HCT116 (cell line): Measurements from ENCODE around the gene SLC12A8. TPM values are rescaled to one million over a fixed set of nuclear protein-coding genes. Genes with fewer than 3 reads are reported as not detected.

ENCODE experiments used
- ATAC-seq: fragments of 200-7000 bp; cut with Tn5 transposase; 2 replicates; pipeline ENCODE4 v1.9.1; 2020; ENCODE audit warnings: mild to moderate bottlenecking, moderate library complexity
- BruUV-seq: library from RNA; stranded (reverse); fragments of 400-500 nt; replicated peaks from 2 replicates; lab custom pipeline; 2021; lab: Mats Ljungman, UMichigan
- CTCF ChIA-PET: fragments of 300-600 bp; sonication (Branson Sonifier 250); formaldehyde crosslinking; loops from one replicate; lab custom pipeline; 2021; ENCODE audit warnings: antibody characterized with exemption; lab: Charles Lee
- POLR2A ChIA-PET: fragments of 300-600, 350-600 bp; sonication (Branson Sonifier 250); formaldehyde crosslinking; loops from one replicate; lab custom pipeline; 2021; ENCODE audit warnings: antibody characterized with exemption; lab: Charles Lee
- RAD21 ChIA-PET, 2 experiments: fragments of 300-600 bp; sonication (Branson Sonifier 250); formaldehyde crosslinking; loops; one replicate each; lab custom pipeline; 2023; ENCODE audit warnings: low total read pairs in 2 of 2; ENCODE audit not compliant: uncharacterized antibody in 2 of 2, unreplicated experiment in 2 of 2, low non-redundant PET in 1 of 2; lab: Charles Lee
- DNase-seq: peaks from one replicate; pipeline ENCODE4 v3.0.0-alpha.2; 2010; ENCODE audit warnings: low read depth, low spot score
- H2AFZ ChIP-seq: fragments of 200-600 bp; shearing (Covaris generic), sonication (generic); 2 replicates; pipeline ENCODE4 v1.6.1; 2017; ENCODE audit warnings: low read depth, mixed run types, mixed read lengths, antibody characterized with exemption, low read length; ENCODE audit not compliant: poor library complexity, severe bottlenecking
- H3K27ac ChIP-seq: 2 replicates; pipeline ENCODE4 v1.5.1; 2012; ENCODE audit warnings: low read depth, low read length
- H3K27me3 ChIP-seq: fragments of 200-600 bp; sonication (generic); 2 replicates; pipeline ENCODE4 v1.6.1; 2016; ENCODE audit warnings: mixed run types, low read length, mixed read lengths; ENCODE audit not compliant: insufficient read depth
- H3K36me3 ChIP-seq, 2 experiments: fragments of 200-500 bp in 1 of 2; fragments of 200-600 bp in 1 of 2; sonication (Bioruptor generic) in 1 of 2; sonication (generic) in 1 of 2; 2 replicates each; pipeline versions ENCODE4 v1.5.1 to v1.6.1; 2014 to 2016; ENCODE audit warnings: low read length in 2 of 2, inconsistent platforms in 1 of 2, mixed read lengths in 1 of 2, mixed run types in 1 of 2; ENCODE audit not compliant: insufficient read depth in 2 of 2, control insufficient read depth in 1 of 2
- H3K4me1 ChIP-seq, 2 experiments: fragments of 200-600 bp in 1 of 2; sonication (generic) in 1 of 2; 2 replicates each; pipeline versions ENCODE4 v1.5.1 to v1.6.1; 2012 to 2017; ENCODE audit warnings: low read length in 2 of 2, inconsistent platforms in 1 of 2, mild to moderate bottlenecking in 1 of 2, mixed read lengths in 1 of 2, mixed run types in 1 of 2, moderate library complexity in 1 of 2; ENCODE audit not compliant: insufficient read depth in 2 of 2, control insufficient read depth in 1 of 2
- H3K4me2 ChIP-seq: fragments of 200-600 bp; sonication (generic); 2 replicates; pipeline ENCODE4 v1.6.1; 2017; ENCODE audit warnings: mixed run types, low read length, mixed read lengths
- H3K4me3 ChIP-seq, 2 experiments: fragments of 200-600 bp in 1 of 2; sonication (generic) in 1 of 2; replicated peaks in 1 of 2; 2 replicates each; pipeline ENCODE4 v1.5.1; 2011 to 2016; ENCODE audit warnings: low read length in 2 of 2, control low read depth in 1 of 2, low read depth in 1 of 2, mild to moderate bottlenecking in 1 of 2, mixed read lengths in 1 of 2, mixed run types in 1 of 2
- H3K79me2 ChIP-seq: fragments of 200-600 bp; sonication (generic); 2 replicates; pipeline ENCODE4 v1.6.1; 2017; ENCODE audit warnings: mild to moderate bottlenecking, mixed run types, low read length, moderate library complexity, mixed read lengths; ENCODE audit not compliant: insufficient read depth
- H3K9ac ChIP-seq: fragments of 200-600 bp; sonication (generic); 2 replicates; pipeline ENCODE4 v1.6.1; 2016; ENCODE audit warnings: low read length, mixed read lengths
- H3K9me2 ChIP-seq: fragments of 200-600 bp; sonication (generic), shearing (Covaris generic); 2 replicates; pipeline ENCODE4 v1.6.1; 2017; ENCODE audit warnings: mixed run types, mild to moderate bottlenecking, moderate library complexity; ENCODE audit not compliant: insufficient read depth
- H3K9me3 ChIP-seq, 2 experiments: fragments of 200-500 bp in 1 of 2; fragments of 200-600 bp in 1 of 2; sonication (Bioruptor generic) in 1 of 2; sonication (generic) in 1 of 2; 2 replicates each; pipeline ENCODE4 v1.6.1; 2014 to 2017; ENCODE audit warnings: low read length in 2 of 2, mixed read lengths in 2 of 2, inconsistent platforms in 1 of 2, low read depth in 1 of 2, mild to moderate bottlenecking in 1 of 2, mixed run types in 1 of 2, moderate library complexity in 1 of 2; ENCODE audit not compliant: control insufficient read depth in 1 of 2, insufficient read depth in 1 of 2
- H4K20me1 ChIP-seq: fragments of 200-600 bp; sonication (generic), shearing (Covaris generic); 2 replicates; pipeline ENCODE4 v1.6.1; 2017; ENCODE audit warnings: mixed run types, mild to moderate bottlenecking, moderate library complexity; ENCODE audit not compliant: insufficient read depth
- CEBPB ChIP-seq: IDR thresholded peaks from 2 replicates; pipeline ENCODE4 v1.6.1; 2012; ENCODE audit warnings: low read depth
- EZH2 ChIP-seq: fragments of 200-600 bp; sonication (generic); IDR thresholded peaks from 2 replicates; pipeline ENCODE4 v1.6.1; 2017; ENCODE audit warnings: antibody characterized with exemption, mixed run types
- EZH2phosphoT487 ChIP-seq: fragments of 200-600 bp; IDR thresholded peaks from 2 replicates; pipeline ENCODE4 v1.6.1; 2018; ENCODE audit warnings: antibody characterized with exemption, borderline replicate concordance
- FOSL1 ChIP-seq: IDR thresholded peaks from 2 replicates; pipeline ENCODE4 v1.6.1; 2012; ENCODE audit warnings: low read depth
- JUND ChIP-seq: IDR thresholded peaks from 2 replicates; pipeline ENCODE4 v1.6.1; 2012
- POLR2AphosphoS5 ChIP-seq: IDR thresholded peaks from 2 replicates; pipeline ENCODE4 v1.6.1; 2011; ENCODE audit warnings: mild to moderate bottlenecking, low read depth, low read length, moderate library complexity
- RAD21 ChIP-seq: IDR thresholded peaks from 2 replicates; pipeline ENCODE4 v1.6.1; 2012; ENCODE audit warnings: low read depth, mild to moderate bottlenecking
- SIN3A ChIP-seq: IDR thresholded peaks from 2 replicates; pipeline ENCODE4 v1.6.1; 2012; ENCODE audit warnings: low read depth
- SP1 ChIP-seq: IDR thresholded peaks from 2 replicates; pipeline ENCODE4 v1.6.1; 2012; ENCODE audit warnings: low read depth
- TCF7L2 ChIP-seq: IDR thresholded peaks from 2 replicates; pipeline ENCODE4 v1.7.0; 2011; ENCODE audit warnings: borderline replicate concordance, inconsistent platforms; ENCODE audit not compliant: insufficient read depth, insufficient read length; ENCODE audit errors: extremely low read depth
- ZNF274 ChIP-seq: fragments of 200-500 bp; sonication (Bioruptor generic); IDR thresholded peaks from 2 replicates; pipeline ENCODE4 v1.6.1; 2014; ENCODE audit warnings: mild to moderate bottlenecking, low read depth, low read length, inconsistent platforms
- intact Hi-C: fragments of 100-400 bp; cut with micrococcal nuclease; formaldehyde crosslinking; loops from 2 replicates; pipeline ENCODE4 v1.10.0; 2022
- total RNA-seq: library from RNA; stranded (reverse); gene quantifications from one replicate; pipeline ENCODE4 v1.2.1, GENCODE V29; 2021; ENCODE audit not compliant: unreplicated experiment
- TF ChIP-seq, protein P1 (sequence below), 3 experiments: fragments of 200-600 bp in 1 of 3; sonication (generic) in 1 of 3; IDR thresholded peaks in 2 of 3; conservative IDR thresholded peaks in 1 of 3; 2 replicates each; pipeline ENCODE4 v1.5.1; 2012 to 2017; ENCODE audit warnings: low read depth in 2 of 3, low read length in 2 of 3, antibody characterized with exemption in 1 of 3, borderline replicate concordance in 1 of 3, control low read depth in 1 of 3, mild to moderate bottlenecking in 1 of 3, mixed read lengths in 1 of 3, mixed run types in 1 of 3, moderate library complexity in 1 of 3; ENCODE audit not compliant: insufficient read depth in 1 of 3
- TF ChIP-seq, protein P2 (sequence below): IDR thresholded peaks from 2 replicates; pipeline ENCODE4 v1.6.1; 2012
- TF ChIP-seq, protein P3 (sequence below): IDR thresholded peaks from 2 replicates; pipeline ENCODE4 v1.6.1; 2012; ENCODE audit warnings: low read depth

The SLC12A8 gene
- total RNA-seq, 1 experiment from 2014 or later = 19.9 TPM

DNA sequence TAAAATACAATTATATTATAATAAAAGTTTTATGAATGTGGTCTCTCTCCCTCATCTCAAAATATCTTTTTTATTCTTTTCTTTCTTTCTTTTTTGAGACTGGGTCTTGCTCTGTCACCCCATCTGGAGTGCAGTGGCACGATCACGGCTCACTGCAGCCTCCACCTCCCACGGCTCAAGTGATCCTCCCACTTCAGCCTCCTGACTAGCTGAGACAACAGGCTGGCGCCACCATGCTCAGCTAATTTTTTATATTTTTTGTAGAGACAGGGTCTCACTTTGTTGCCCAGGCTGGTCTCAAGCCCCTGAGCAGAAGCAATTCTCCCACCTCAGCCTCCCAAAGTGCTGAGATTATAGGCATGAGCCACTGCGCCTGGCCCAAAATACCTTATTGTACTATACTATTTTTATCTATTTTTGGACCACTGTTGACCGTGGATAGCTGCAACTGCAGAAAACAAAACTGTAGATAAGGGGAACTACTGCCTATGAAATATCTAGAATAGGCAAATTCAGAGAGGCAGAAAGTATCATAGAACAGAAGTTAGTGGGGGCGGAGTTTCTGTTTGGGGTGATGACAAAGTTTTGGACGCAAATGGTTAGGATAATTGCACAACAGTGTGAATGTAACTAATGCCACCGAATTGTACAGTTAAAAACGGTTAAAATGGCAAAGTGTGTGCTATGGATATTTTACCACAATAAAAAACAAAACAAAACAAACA lies 66.6 kb downstream of the SLC12A8 start (continued):
- TF ChIP-seq SP1 = no peak
- TF ChIP-seq, protein P1, sequence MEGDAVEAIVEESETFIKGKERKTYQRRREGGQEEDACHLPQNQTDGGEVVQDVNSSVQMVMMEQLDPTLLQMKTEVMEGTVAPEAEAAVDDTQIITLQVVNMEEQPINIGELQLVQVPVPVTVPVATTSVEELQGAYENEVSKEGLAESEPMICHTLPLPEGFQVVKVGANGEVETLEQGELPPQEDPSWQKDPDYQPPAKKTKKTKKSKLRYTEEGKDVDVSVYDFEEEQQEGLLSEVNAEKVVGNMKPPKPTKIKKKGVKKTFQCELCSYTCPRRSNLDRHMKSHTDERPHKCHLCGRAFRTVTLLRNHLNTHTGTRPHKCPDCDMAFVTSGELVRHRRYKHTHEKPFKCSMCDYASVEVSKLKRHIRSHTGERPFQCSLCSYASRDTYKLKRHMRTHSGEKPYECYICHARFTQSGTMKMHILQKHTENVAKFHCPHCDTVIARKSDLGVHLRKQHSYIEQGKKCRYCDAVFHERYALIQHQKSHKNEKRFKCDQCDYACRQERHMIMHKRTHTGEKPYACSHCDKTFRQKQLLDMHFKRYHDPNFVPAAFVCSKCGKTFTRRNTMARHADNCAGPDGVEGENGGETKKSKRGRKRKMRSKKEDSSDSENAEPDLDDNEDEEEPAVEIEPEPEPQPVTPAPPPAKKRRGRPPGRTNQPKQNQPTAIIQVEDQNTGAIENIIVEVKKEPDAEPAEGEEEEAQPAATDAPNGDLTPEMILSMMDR (IDR thresholded peaks at IDR 0.05 in 2 of 3, conservative IDR thresholded peaks at IDR 0.05 in 1 of 3; ENCODE audit: borderline replicate concordance in 1 of 3, insufficient read depth in 1 of 3, low read depth in 2 of 3, low read length in 2 of 3) = no peak
- no peak for TF ChIP-seq CEBPB
- TF ChIP-seq, all 23 proteins: peak for 0

GRCh38 chr3:125144653-125145314 lies 67.8 kb downstream of the SLC12A8 start:
- Histone ChIP-seq H3K4me3 (no peak overlapping the region), H3K4me2 (no peak overlapping the region), H3K36me3 (no peaks in the 10 kb centered on the region), H3K9me2 (no peaks in the 10 kb centered on the region), H2AFZ (no peak overlapping the region), H4K20me1 (no peaks in the 10 kb centered on the region), H3K27me3 (no peaks in the 10 kb centered on the region), H3K27ac (no peak overlapping the region), H3K9ac (no peak overlapping the region), H3K4me1 (peaks cover 0 to 5% of the 10 kb centered on the region in 2 experiments; a peak in 1 of 4 replicates), H3K79me2 (no peaks in the 10 kb centered on the region), H3K9me3 (no peaks in the 10 kb centered on the region)
- TF ChIP-seq, protein P2, sequence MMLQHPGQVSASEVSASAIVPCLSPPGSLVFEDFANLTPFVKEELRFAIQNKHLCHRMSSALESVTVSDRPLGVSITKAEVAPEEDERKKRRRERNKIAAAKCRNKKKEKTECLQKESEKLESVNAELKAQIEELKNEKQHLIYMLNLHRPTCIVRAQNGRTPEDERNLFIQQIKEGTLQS = no peak
- TF ChIP-seq POLR2AphosphoS5 = no peak
- TF ChIP-seq FOSL1 = no peak
- no peak for TF ChIP-seq SIN3A
- TF ChIP-seq, protein P3, sequence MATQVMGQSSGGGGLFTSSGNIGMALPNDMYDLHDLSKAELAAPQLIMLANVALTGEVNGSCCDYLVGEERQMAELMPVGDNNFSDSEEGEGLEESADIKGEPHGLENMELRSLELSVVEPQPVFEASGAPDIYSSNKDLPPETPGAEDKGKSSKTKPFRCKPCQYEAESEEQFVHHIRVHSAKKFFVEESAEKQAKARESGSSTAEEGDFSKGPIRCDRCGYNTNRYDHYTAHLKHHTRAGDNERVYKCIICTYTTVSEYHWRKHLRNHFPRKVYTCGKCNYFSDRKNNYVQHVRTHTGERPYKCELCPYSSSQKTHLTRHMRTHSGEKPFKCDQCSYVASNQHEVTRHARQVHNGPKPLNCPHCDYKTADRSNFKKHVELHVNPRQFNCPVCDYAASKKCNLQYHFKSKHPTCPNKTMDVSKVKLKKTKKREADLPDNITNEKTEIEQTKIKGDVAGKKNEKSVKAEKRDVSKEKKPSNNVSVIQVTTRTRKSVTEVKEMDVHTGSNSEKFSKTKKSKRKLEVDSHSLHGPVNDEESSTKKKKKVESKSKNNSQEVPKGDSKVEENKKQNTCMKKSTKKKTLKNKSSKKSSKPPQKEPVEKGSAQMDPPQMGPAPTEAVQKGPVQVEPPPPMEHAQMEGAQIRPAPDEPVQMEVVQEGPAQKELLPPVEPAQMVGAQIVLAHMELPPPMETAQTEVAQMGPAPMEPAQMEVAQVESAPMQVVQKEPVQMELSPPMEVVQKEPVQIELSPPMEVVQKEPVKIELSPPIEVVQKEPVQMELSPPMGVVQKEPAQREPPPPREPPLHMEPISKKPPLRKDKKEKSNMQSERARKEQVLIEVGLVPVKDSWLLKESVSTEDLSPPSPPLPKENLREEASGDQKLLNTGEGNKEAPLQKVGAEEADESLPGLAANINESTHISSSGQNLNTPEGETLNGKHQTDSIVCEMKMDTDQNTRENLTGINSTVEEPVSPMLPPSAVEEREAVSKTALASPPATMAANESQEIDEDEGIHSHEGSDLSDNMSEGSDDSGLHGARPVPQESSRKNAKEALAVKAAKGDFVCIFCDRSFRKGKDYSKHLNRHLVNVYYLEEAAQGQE = no peak
- TF ChIP-seq JUND = no peak
- TF ChIP-seq EZH2phosphoT487 = no peak
- TF ChIP-seq, protein P1 (IDR thresholded peaks at IDR 0.05 in 2 of 3, conservative IDR thresholded peaks at IDR 0.05 in 1 of 3; ENCODE audit: borderline replicate concordance in 1 of 3, insufficient read depth in 1 of 3, low read depth in 2 of 3, low read length in 2 of 3) = no peak
- TF ChIP-seq TCF7L2 = no peak
- TF ChIP-seq RAD21 = no peak
- no peak for TF ChIP-seq ZNF274
- TF ChIP-seq EZH2 = no peak
- no peak for TF ChIP-seq SP1
- TF ChIP-seq CEBPB = no peak
- ChIA-PET RAD21 (no interaction called here), POLR2A (no interaction called here), CTCF (no interaction called here)
- DNase-seq = no peak
- no TSS peak for BruUV-seq
- ATAC-seq = no peak
- intact Hi-C loops = no loop called here
